ENCODE measurements around the gene OGFR.
A peak's percentile ranks its signal among the peaks of the same experiment; 100 is the strongest.

Gene OGFR

DNA sequence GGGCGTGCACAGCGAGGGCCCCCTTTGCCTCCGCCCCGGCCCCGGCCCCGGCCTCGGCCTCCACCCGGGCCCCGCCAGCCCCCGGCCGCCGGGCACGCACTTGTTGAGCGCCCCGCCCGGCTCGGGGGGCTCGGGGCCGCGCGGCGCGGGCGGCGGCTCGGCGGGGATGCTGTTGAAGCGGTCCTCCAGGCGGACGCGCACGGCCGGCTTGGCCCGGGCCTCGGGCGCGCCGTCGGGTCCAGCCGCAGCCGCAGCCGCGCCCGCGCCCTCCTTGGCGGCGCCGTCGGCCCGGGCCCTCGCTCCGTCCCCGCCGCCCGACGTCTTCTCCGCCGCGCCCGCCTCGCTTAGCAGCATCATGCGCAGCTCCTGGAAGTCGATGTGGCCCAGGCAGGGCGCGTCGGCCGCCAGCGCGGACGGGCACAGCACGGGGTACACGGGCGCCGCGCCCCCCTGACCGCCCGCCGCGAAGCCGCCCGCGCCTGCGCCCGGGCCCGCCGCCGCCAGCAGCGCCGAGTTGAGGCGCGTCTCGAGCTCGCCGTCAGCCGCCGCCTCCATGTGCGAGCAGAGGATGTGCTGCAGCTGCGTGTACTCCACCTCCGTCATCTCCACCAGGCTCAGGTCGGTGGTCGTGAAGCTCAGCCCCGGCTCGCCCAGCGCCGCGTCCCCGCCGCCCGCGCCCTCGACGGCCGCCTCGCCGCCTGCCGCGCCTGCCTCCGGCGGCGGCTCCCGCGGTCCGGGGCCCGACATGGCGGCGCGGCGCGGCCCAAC, 56.5 kb downstream of the OGFR start:
- DNase-seq (ENCODE audit: low spot score) = no peak

GRCh38 chr20:62861726-62862336, 57.2 kb downstream of the OGFR start, which contains the start of gene TCFL5:
TSS of gene TCFL5 (minus strand) at chr20:62861822. CDS start at chr20:62861670, 152 bp downstream.
- DNase-seq (ENCODE audit: low spot score) = peak; percentile 99
